NB4 (cell line): ENCODE results near the gene DIS3L2.
"Not testable (repeated sequence)": the region's sequence is repeated elsewhere in the genome, so short reads cannot be mapped to it uniquely, and the experiment has no call there.

Experiments
- MYC ChIP-seq: IDR thresholded peaks from 2 replicates; pipeline ENCODE4 v1.6.1; 2011; ENCODE audit warnings: low read depth, low read length
- POLR2A ChIP-seq: IDR thresholded peaks from 2 replicates; pipeline ENCODE4 v1.6.1; 2011; ENCODE audit warnings: mild to moderate bottlenecking; ENCODE audit not compliant: insufficient read length; ENCODE audit errors: extremely low read depth
- TF ChIP-seq, protein P1 (sequence below): IDR thresholded peaks from one replicate; pipeline ENCODE4 v1.5.1; 2012; ENCODE audit warnings: low read depth, low read length

DNA sequence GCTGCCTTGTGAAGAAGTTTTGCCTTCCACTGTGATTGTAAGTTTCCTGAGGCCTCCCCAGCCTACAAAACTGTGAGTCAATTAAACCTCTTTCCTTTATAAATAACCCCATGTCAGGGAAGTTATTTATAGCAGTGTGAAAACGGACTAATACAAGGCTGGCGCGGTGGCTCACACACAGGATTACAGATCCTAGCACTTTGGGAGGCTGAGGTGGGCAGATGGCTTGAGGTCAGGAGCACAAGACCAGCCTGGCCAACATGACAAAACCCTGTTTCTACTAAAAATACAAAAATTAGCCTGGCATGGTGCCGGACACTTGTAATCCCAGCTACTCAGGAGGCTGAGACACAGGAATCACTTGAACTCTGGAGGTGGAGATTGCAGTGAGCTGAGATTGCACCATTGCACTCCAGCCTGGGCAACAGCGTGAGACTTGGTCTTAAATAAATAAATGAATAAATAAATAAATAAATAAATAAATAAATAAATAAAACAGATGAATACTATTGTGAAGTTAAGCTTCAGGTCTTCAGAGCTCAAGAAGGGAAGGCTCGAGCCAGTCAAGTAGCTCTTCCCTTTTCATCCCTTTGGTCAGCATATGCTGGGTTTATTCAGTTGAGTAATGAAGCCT lies 154.3 kb downstream of the DIS3L2 start:
- TF ChIP-seq, protein P1, sequence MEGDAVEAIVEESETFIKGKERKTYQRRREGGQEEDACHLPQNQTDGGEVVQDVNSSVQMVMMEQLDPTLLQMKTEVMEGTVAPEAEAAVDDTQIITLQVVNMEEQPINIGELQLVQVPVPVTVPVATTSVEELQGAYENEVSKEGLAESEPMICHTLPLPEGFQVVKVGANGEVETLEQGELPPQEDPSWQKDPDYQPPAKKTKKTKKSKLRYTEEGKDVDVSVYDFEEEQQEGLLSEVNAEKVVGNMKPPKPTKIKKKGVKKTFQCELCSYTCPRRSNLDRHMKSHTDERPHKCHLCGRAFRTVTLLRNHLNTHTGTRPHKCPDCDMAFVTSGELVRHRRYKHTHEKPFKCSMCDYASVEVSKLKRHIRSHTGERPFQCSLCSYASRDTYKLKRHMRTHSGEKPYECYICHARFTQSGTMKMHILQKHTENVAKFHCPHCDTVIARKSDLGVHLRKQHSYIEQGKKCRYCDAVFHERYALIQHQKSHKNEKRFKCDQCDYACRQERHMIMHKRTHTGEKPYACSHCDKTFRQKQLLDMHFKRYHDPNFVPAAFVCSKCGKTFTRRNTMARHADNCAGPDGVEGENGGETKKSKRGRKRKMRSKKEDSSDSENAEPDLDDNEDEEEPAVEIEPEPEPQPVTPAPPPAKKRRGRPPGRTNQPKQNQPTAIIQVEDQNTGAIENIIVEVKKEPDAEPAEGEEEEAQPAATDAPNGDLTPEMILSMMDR, result not testable (repeated sequence)
- not testable (repeated sequence) for TF ChIP-seq POLR2A, MYC
